Activated CD4-positive, alpha-beta T cell treated with anti-CD3 and anti-CD28 coated beads for 36 hours (primary cell): ENCODE results near the gene CIITA. TPM values are rescaled to one million over a fixed set of nuclear protein-coding genes. Genes with fewer than 3 reads are reported as not detected.
"Not testable (repeated sequence)": the region's sequence is repeated elsewhere in the genome, so short reads cannot be mapped to it uniquely, and the experiment has no call there.

ENCODE experiments used
- ATAC-seq: fragments of 200-7000 bp; cut with Tn5 transposase; one replicate; pipeline ENCODE4 v1.10.0; 2021; ENCODE audit warnings: mild to moderate bottlenecking, moderate library complexity
- CTCF ChIA-PET: fragments of 350-600 bp; sonication (Branson Sonifier 250); formaldehyde crosslinking; loops from one replicate; lab custom pipeline; 2021; ENCODE audit warnings: antibody characterized with exemption; lab: Charles Lee
- POLR2A ChIA-PET: fragments of 350-600 bp; sonication (Branson Sonifier 250); formaldehyde crosslinking; loops from one replicate; lab custom pipeline; 2021; ENCODE audit warnings: antibody characterized with exemption, inconsistent platforms; lab: Charles Lee
- DNase-seq: peaks from one replicate; pipeline ENCODE4 v3.0.0-alpha.2; 2020
- H3K27ac Mint-ChIP-seq: one replicate; pipeline ENCODE4 v1.8.0; 2021; ENCODE audit warnings: mixed read lengths
- H3K27me3 Mint-ChIP-seq: one replicate; pipeline ENCODE4 v1.8.0; 2021; ENCODE audit warnings: mixed read lengths
- H3K36me3 Mint-ChIP-seq: one replicate; pipeline ENCODE4 v1.8.0; 2021; ENCODE audit warnings: low read depth, mixed read lengths
- H3K4me1 Mint-ChIP-seq: one replicate; pipeline ENCODE4 v1.8.0; 2021; ENCODE audit warnings: mixed read lengths
- H3K4me3 Mint-ChIP-seq: one replicate; pipeline ENCODE4 v1.8.0; 2021; ENCODE audit warnings: mild to moderate bottlenecking, moderate library complexity, mixed read lengths
- H3K9me3 Mint-ChIP-seq: one replicate; pipeline ENCODE4 v1.8.0; 2021; ENCODE audit warnings: low read depth, mixed read lengths
- intact Hi-C, 2 experiments: fragments of 100-400 bp; cut with DNase I in 1 of 2; cut with micrococcal nuclease in 1 of 2; formaldehyde crosslinking; loops; one replicate each; pipeline versions ENCODE4 v1.14.2 to v1.15.1; 2022 to 2024; cut with DNase I, micrococcal nuclease
- total RNA-seq, 2 experiments: library from RNA; stranded (reverse); gene quantifications; one replicate each; pipeline ENCODE4 v1.2.3, GENCODE V29; 2021

Gene CIITA
- total RNA-seq, 2 experiments from 2014 or later, result 0.87 to 1.4 TPM

- Mint-ChIP-seq H3K36me3 (peaks cover 22% of the 10 kb centered on the region), H3K4me3 (no peak overlapping the region), H3K9me3 (no peaks in the 10 kb centered on the region), H3K27ac (no peak overlapping the region), H3K4me1 (no peaks in the 10 kb centered on the region), H3K27me3 (no peaks in the 10 kb centered on the region)
- ATAC-seq (no peak), DNase-seq (no peak)
- ChIA-PET CTCF (interaction anchor here (0.8 to 2.0 kb wide), 4 partner anchors 10 to 408 kb away, joined by 3 to 6 read pairs (median 4); no protein-coding TSS in a partner anchor), POLR2A (interaction anchor here (0.7 kb wide), 1 partner anchor 130 kb away, joined by 3 read pairs; no protein-coding TSS in a partner anchor)
- intact Hi-C loops, result no loop called here
These were observed 45.5 kb downstream of the CIITA start for GRCh38 chr16:10922328-10923145.

- ChIA-PET CTCF (interaction anchor here (1.6 to 2.0 kb wide), 2 partner anchors 10 to 408 kb away, joined by 3 to 6 read pairs; no protein-coding TSS in a partner anchor), POLR2A (interaction anchor here (0.7 kb wide), 1 partner anchor 129 kb away, joined by 3 read pairs; no protein-coding TSS in a partner anchor)
- Mint-ChIP-seq H3K27me3 (no peaks in the 10 kb centered on the region), H3K4me3 (no peak overlapping the region), H3K36me3 (peaks cover 28% of the 10 kb centered on the region), H3K4me1 (no peaks in the 10 kb centered on the region), H3K27ac (no peak overlapping the region), H3K9me3 (no peaks in the 10 kb centered on the region)
- DNase-seq, result no peak
- ATAC-seq, result no peak
- intact Hi-C loops, result no loop called here
These were observed 46.2 kb downstream of the CIITA start for GRCh38 chr16:10923146-10923649.

- Mint-ChIP-seq H3K4me1 (no peaks in the 10 kb centered on the region), H3K27ac (no peak overlapping the region), H3K27me3 (no peaks in the 10 kb centered on the region), H3K9me3 (no peaks in the 10 kb centered on the region), H3K4me3 (no peak overlapping the region), H3K36me3 (peaks cover 28% of the 10 kb centered on the region)
- no peak for DNase-seq
- no peak for ATAC-seq
- CTCF ChIA-PET, result interaction anchor here (0.6 to 2.0 kb wide), 2 partner anchors 9 to 409 kb away, joined by 3 to 6 read pairs; no protein-coding TSS in a partner anchor
- intact Hi-C loops, result no loop called here
- POLR2A ChIA-PET, result interaction anchor here (0.6 to 0.7 kb wide), 2 partner anchors 128 to 1915 kb away, joined by 3 to 5 read pairs; no protein-coding TSS in a partner anchor
These were observed 46.7 kb downstream of the CIITA start for GRCh38 chr16:10923650-10924214.

- H3K4me1 Mint-ChIP-seq, POLR2A ChIA-PET, H3K4me3 Mint-ChIP-seq, ATAC-seq, intact Hi-C loops, H3K9me3 Mint-ChIP-seq, DNase-seq, H3K27me3 Mint-ChIP-seq, H3K27ac Mint-ChIP-seq: not testable (repeated sequence)
- CTCF ChIA-PET, result interaction anchor here (0.9 kb wide), 1 partner anchor 30 kb away, joined by 3 read pairs; no protein-coding TSS in a partner anchor
- H3K36me3 Mint-ChIP-seq, result peaks cover 37% of the 10 kb centered on the region
These were observed 48.3 kb downstream of the CIITA start for GRCh38 chr16:10925285-10925684.

- Mint-ChIP-seq H3K36me3 (peaks cover 37% of the 10 kb centered on the region), H3K27ac (no peak overlapping the region), H3K9me3 (no peaks in the 10 kb centered on the region), H3K27me3 (no peaks in the 10 kb centered on the region), H3K4me1 (no peaks in the 10 kb centered on the region), H3K4me3 (no peak overlapping the region)
- ATAC-seq (no peak), DNase-seq (no peak)
- ChIA-PET POLR2A (interaction anchor here (0.6 kb wide), 1 partner anchor 174 kb away, joined by 3 read pairs; no protein-coding TSS in a partner anchor), CTCF (interaction anchor here (0.7 to 1.5 kb wide), 4 partner anchors 8 to 29 kb away, joined by 3 to 6 read pairs (median 3); partner anchors contain the start of gene DEXI)
- intact Hi-C loops, result no loop called here
These were observed 49.1 kb downstream of the CIITA start for GRCh38 chr16:10926094-10926493.

GRCh38 chr16:10926867-10927266 is 49.9 kb downstream of the CIITA start:
- DNase-seq (no peak), ATAC-seq (no peak)
- Mint-ChIP-seq H3K36me3 (peaks cover 39% of the 10 kb centered on the region), H3K9me3 (no peaks in the 10 kb centered on the region), H3K4me3 (no peak overlapping the region), H3K27ac (no peak overlapping the region), H3K27me3 (no peaks in the 10 kb centered on the region), H3K4me1 (no peaks in the 10 kb centered on the region)
- ChIA-PET POLR2A (no interaction called here), CTCF (interaction anchor here (0.9 to 1.5 kb wide), 3 partner anchors 8 to 15 kb away, joined by 3 to 6 read pairs (median 3); partner anchors contain the start of gene DEXI)
- intact Hi-C loops, result no loop called here

- H3K36me3 Mint-ChIP-seq, result peaks cover 43% of the 10 kb centered on the region
- no peaks in the 10 kb centered on the region for H3K4me1 Mint-ChIP-seq
- DNase-seq, result no peak
- no peak for ATAC-seq
- H3K9me3 Mint-ChIP-seq, result no peaks in the 10 kb centered on the region
- ChIA-PET POLR2A (no interaction called here), CTCF (interaction anchor here (0.9 to 1.8 kb wide), 2 partner anchors 9 kb away, joined by 3 to 5 read pairs; no protein-coding TSS in a partner anchor)
- intact Hi-C loops, result no loop called here
- H3K27ac Mint-ChIP-seq, result no peak overlapping the region
- no peaks in the 10 kb centered on the region for H3K27me3 Mint-ChIP-seq
- no peak overlapping the region for H3K4me3 Mint-ChIP-seq
These were observed 50.6 kb downstream of the CIITA start for GRCh38 chr16:10927497-10928112.

- H3K4me1 Mint-ChIP-seq, H3K9me3 Mint-ChIP-seq, H3K27ac Mint-ChIP-seq, H3K27me3 Mint-ChIP-seq, ATAC-seq, intact Hi-C loops, H3K4me3 Mint-ChIP-seq, DNase-seq, POLR2A ChIA-PET: not testable (repeated sequence)
- peaks cover 47% of the 10 kb centered on the region for H3K36me3 Mint-ChIP-seq
- CTCF ChIA-PET, result interaction anchor here (1.8 kb wide), 1 partner anchor 11 kb away, joined by 5 read pairs; no protein-coding TSS in a partner anchor
These were observed 52.1 kb downstream of the CIITA start for GRCh38 chr16:10929097-10929496.

GRCh38 chr16:10929853-10930754 is 53.1 kb downstream of the CIITA start:
- intact Hi-C loops, result no loop called here
- ChIA-PET CTCF (interaction anchor here (1.0 kb wide), 1 partner anchor 11 kb away, joined by 3 read pairs; no protein-coding TSS in a partner anchor), POLR2A (no interaction called here)
- H3K4me3 Mint-ChIP-seq, result no peak overlapping the region
- peaks cover 12% of the 10 kb centered on the region for H3K4me1 Mint-ChIP-seq
- H3K27me3 Mint-ChIP-seq, result no peaks in the 10 kb centered on the region
- H3K27ac Mint-ChIP-seq, result peak overlapping the region; percentile 19
- peaks cover 47% of the 10 kb centered on the region for H3K36me3 Mint-ChIP-seq
- H3K9me3 Mint-ChIP-seq, result no peaks in the 10 kb centered on the region
- DNase-seq (no peak), ATAC-seq (no peak)

- H3K27ac Mint-ChIP-seq, result no peak overlapping the region
- intact Hi-C loops, result no loop called here
- no peaks in the 10 kb centered on the region for H3K27me3 Mint-ChIP-seq
- no peaks in the 10 kb centered on the region for H3K9me3 Mint-ChIP-seq
- CTCF ChIA-PET, result interaction anchor here (1.0 kb wide), 1 partner anchor 11 kb away, joined by 3 read pairs; no protein-coding TSS in a partner anchor
- no peak overlapping the region for H3K4me3 Mint-ChIP-seq
- peaks cover 44% of the 10 kb centered on the region for H3K36me3 Mint-ChIP-seq
- H3K4me1 Mint-ChIP-seq, result peaks cover 15% of the 10 kb centered on the region
- POLR2A ChIA-PET, result no interaction called here
- no peak for ATAC-seq
- DNase-seq, result no peak
These were observed 53.7 kb downstream of the CIITA start for GRCh38 chr16:10930755-10931093.
